ENCODE measurements around the gene PAK3.

The PAK3 gene

GRCh38 chrX:111133389-111133788, 37.4 kb downstream of the PAK3 start:
- no peak for TF ChIP-seq FOXP2 (optimal IDR thresholded peaks at IDR 0.05; ENCODE audit: borderline replicate concordance, extremely low read depth, extremely low read length, insufficient read depth)
- no peak for TF ChIP-seq POLR2AphosphoS5 (IDR thresholded peaks at IDR 0.05; ENCODE audit: low read depth, low read length)

- TF ChIP-seq FOXP2 (optimal IDR thresholded peaks at IDR 0.05; ENCODE audit: borderline replicate concordance, extremely low read depth, extremely low read length, insufficient read depth): no peak
- no peak for TF ChIP-seq POLR2AphosphoS5 (IDR thresholded peaks at IDR 0.05; ENCODE audit: low read depth, low read length)
- TF ChIP-seq REST (IDR thresholded peaks at IDR 0.05; ENCODE audit: insufficient read depth in 1 of 2, low read depth in 2 of 2, low read length in 2 of 2): no peak
- no peak for TF ChIP-seq TAF1 (IDR thresholded peaks at IDR 0.05; ENCODE audit: borderline replicate concordance, insufficient read depth, low read length)
These were observed 49.9 kb downstream of the PAK3 start for GRCh38 chrX:111145878-111146277.

GRCh38 chrX:111151764-111152163, 55.8 kb downstream of the PAK3 start:
- no peak for TF ChIP-seq FOXP2 (optimal IDR thresholded peaks at IDR 0.05; ENCODE audit: borderline replicate concordance, extremely low read depth, extremely low read length, insufficient read depth)
- no peak for TF ChIP-seq REST (IDR thresholded peaks at IDR 0.05; ENCODE audit: insufficient read depth in 1 of 2, low read depth in 2 of 2, low read length in 2 of 2)
- no peak for TF ChIP-seq TAF1 (IDR thresholded peaks at IDR 0.05; ENCODE audit: borderline replicate concordance, insufficient read depth, low read length)
- TF ChIP-seq SIN3A (IDR thresholded peaks at IDR 0.05; ENCODE audit: borderline replicate concordance, insufficient read depth, low read length): no peak

GRCh38 chrX:111159232-111159631, 63.2 kb downstream of the PAK3 start:
- TF ChIP-seq SIN3A (IDR thresholded peaks at IDR 0.05; ENCODE audit: borderline replicate concordance, insufficient read depth, low read length) (no peak), TAF1 (IDR thresholded peaks at IDR 0.05; ENCODE audit: borderline replicate concordance, insufficient read depth, low read length) (no peak), REST (IDR thresholded peaks at IDR 0.05; ENCODE audit: insufficient read depth in 1 of 2, low read depth in 2 of 2, low read length in 2 of 2) (no peak), POLR2AphosphoS5 (IDR thresholded peaks at IDR 0.05; ENCODE audit: low read depth, low read length) (no peak), FOXP2 (optimal IDR thresholded peaks at IDR 0.05; ENCODE audit: borderline replicate concordance, extremely low read depth, extremely low read length, insufficient read depth) (no peak)

GRCh38 chrX:111164728-111165127, 68.7 kb downstream of the PAK3 start:
- TF ChIP-seq POLR2AphosphoS5 (IDR thresholded peaks at IDR 0.05; ENCODE audit: low read depth, low read length): no peak
- no peak for TF ChIP-seq TAF1 (IDR thresholded peaks at IDR 0.05; ENCODE audit: borderline replicate concordance, insufficient read depth, low read length)
- TF ChIP-seq REST (IDR thresholded peaks at IDR 0.05; ENCODE audit: insufficient read depth in 1 of 2, low read depth in 2 of 2, low read length in 2 of 2): no peak
- no peak for TF ChIP-seq FOXP2 (optimal IDR thresholded peaks at IDR 0.05; ENCODE audit: borderline replicate concordance, extremely low read depth, extremely low read length, insufficient read depth)
- TF ChIP-seq SIN3A (IDR thresholded peaks at IDR 0.05; ENCODE audit: borderline replicate concordance, insufficient read depth, low read length): no peak
